ENCODE measurements around the gene RNF220.

The RNF220 gene

GRCh38 chr1:44407430-44408211 is 2.6 kb downstream of the RNF220 start:
- DNase-seq (ENCODE audit: low read depth): no peak
- no peak overlapping the region for H3K4me3 ChIP-seq (ENCODE audit: low read length)
- no peak for TF ChIP-seq CTCF (conservative IDR thresholded peaks at IDR 0.05; ENCODE audit: low read depth, low read length)

- no peak overlapping the region for H3K4me3 ChIP-seq (ENCODE audit: low read length)
- no peak for TF ChIP-seq CTCF (conservative IDR thresholded peaks at IDR 0.05; ENCODE audit: low read depth, low read length)
- DNase-seq (ENCODE audit: low read depth): no peak
Measured at GRCh38 chr1:44408212-44408582, 3.1 kb downstream of the RNF220 start.

GRCh38 chr1:44408632-44409602 is 3.9 kb downstream of the RNF220 start:
- TF ChIP-seq CTCF (conservative IDR thresholded peaks at IDR 0.05; ENCODE audit: low read depth, low read length): no peak
- no peak overlapping the region for H3K4me3 ChIP-seq (ENCODE audit: low read length)
- no peak for DNase-seq (ENCODE audit: low read depth)

- DNase-seq (ENCODE audit: low read depth): no peak
- TF ChIP-seq CTCF (conservative IDR thresholded peaks at IDR 0.05; ENCODE audit: low read depth, low read length): no peak
Measured at GRCh38 chr1:44409757-44410156, 4.7 kb downstream of the RNF220 start.

GRCh38 chr1:44411861-44412260 is 6.8 kb downstream of the RNF220 start:
- no peak for TF ChIP-seq CTCF (conservative IDR thresholded peaks at IDR 0.05; ENCODE audit: low read depth, low read length)
- DNase-seq (ENCODE audit: low read depth): no peak

More at GRCh38 chr1:44409757-44410156, 4.7 kb downstream of the RNF220 start:
- H3K4me3 ChIP-seq (ENCODE audit: low read length): no peak overlapping the region

GRCh38 chr1:44412601-44413000 is 7.5 kb downstream of the RNF220 start:
- TF ChIP-seq CTCF (conservative IDR thresholded peaks at IDR 0.05; ENCODE audit: low read depth, low read length): no peak
- no peak overlapping the region for H3K4me3 ChIP-seq (ENCODE audit: low read length)
- DNase-seq (ENCODE audit: low read depth): no peak

More at GRCh38 chr1:44411861-44412260, 6.8 kb downstream of the RNF220 start:
- H3K4me3 ChIP-seq (ENCODE audit: low read length): no peak overlapping the region

Measured in retinal pigment epithelial cell (primary cell).